Breast epithelium (tissue), 3 donors: ENCODE measurements around the gene ADAD2.

Experiments
- CTCF ChIP-seq, 3 donors: fragments of 450-650 bp; IDR thresholded peaks; one replicate each; pipeline ENCODE4 v1.5.1; 2016 to 2017; ENCODE audit warnings: antibody characterized with exemption in 3 of 3, mild to moderate bottlenecking in 3 of 3, moderate library complexity in 3 of 3
- POLR2A ChIP-seq: fragments of 450-650 bp; IDR thresholded peaks from one replicate; pipeline ENCODE4 v1.6.1; 2016; ENCODE audit warnings: antibody characterized with exemption, mild to moderate bottlenecking, moderate library complexity
- POLR2AphosphoS5 ChIP-seq, 3 donors: sonication (generic); formaldehyde crosslinking; IDR thresholded peaks; one replicate each; pipeline ENCODE4 v1.6.1; 2017; ENCODE audit warnings: antibody characterized with exemption in 3 of 3

GRCh38 chr16:84236671-84237070, 45.7 kb downstream of the ADAD2 start:
- TF ChIP-seq CTCF (IDR thresholded peaks at IDR 0.05) (no peak), POLR2A (no peak), POLR2AphosphoS5 (IDR thresholded peaks at IDR 0.05) (no peak)
